ENCODE measurements around the gene FCGR1A.
"Not testable (repeated sequence)": the region's sequence is repeated elsewhere in the genome, so short reads cannot be mapped to it uniquely, and the experiment has no call there.

DNA sequence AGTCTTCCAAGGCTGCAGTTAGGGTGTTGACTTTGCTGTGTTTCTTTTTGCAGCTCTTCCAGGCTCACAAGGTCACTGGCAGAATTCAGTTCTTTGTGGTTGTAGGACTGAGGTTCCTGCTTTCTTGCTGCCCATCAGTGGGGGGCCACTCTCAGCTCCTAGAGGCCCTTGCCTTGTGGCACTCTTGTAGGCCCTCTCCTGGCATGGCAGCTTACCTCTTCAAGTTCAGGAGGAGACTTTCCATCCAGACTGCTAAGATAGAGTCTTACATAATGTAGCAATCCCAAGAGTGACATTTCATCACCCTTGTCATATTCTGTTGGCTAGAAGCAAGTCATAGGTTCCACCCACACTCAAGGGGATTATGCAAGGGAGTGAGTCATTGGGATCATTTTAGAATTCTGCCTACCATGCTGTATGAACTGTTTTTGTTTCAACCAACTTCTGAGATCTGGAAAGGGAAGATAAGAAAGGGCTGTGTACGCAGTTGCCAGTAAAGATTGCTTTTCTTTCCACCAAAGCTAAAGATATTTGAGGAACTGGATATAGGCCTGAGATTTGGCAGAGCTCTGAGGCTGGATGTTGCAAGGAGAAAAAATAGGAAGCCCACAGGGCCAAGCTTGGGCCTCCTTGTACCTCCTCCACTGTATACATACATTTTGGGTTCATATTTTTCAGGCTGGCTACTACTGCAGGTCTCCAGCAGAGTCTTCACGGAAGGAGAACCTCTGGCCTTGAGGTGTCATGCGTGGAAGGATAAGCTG lies 5.4 kb downstream of the FCGR1A start:
- not testable (repeated sequence) for TF ChIP-seq POLR2A (IDR thresholded peaks at IDR 0.05)
- TF ChIP-seq, protein P1, sequence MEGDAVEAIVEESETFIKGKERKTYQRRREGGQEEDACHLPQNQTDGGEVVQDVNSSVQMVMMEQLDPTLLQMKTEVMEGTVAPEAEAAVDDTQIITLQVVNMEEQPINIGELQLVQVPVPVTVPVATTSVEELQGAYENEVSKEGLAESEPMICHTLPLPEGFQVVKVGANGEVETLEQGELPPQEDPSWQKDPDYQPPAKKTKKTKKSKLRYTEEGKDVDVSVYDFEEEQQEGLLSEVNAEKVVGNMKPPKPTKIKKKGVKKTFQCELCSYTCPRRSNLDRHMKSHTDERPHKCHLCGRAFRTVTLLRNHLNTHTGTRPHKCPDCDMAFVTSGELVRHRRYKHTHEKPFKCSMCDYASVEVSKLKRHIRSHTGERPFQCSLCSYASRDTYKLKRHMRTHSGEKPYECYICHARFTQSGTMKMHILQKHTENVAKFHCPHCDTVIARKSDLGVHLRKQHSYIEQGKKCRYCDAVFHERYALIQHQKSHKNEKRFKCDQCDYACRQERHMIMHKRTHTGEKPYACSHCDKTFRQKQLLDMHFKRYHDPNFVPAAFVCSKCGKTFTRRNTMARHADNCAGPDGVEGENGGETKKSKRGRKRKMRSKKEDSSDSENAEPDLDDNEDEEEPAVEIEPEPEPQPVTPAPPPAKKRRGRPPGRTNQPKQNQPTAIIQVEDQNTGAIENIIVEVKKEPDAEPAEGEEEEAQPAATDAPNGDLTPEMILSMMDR (IDR thresholded peaks at IDR 0.05) = not testable (repeated sequence)
